Measurements from ENCODE around the gene ADGRB2.

Gene ADGRB2

GRCh38 chr1:31679091-31679490 lies 85.0 kb downstream of the ADGRB2 start:
- no peak for DNase-seq (ENCODE audit: low read depth)

- DNase-seq (ENCODE audit: low read depth): no peak
These were observed 85.5 kb downstream of the ADGRB2 start for GRCh38 chr1:31678681-31679080.

- no peak for DNase-seq (ENCODE audit: low read depth)
These were observed 86.2 kb downstream of the ADGRB2 start for GRCh38 chr1:31677949-31678348.

GRCh38 chr1:31677401-31677800 lies 86.7 kb downstream of the ADGRB2 start:
- DNase-seq (ENCODE audit: low read depth): no peak

Measured in GM04504 (cell line).